Esophagus muscularis mucosa (tissue), 4 donors: ENCODE data around the gene PTPN6. TPM values are rescaled to one million over a fixed set of nuclear protein-coding genes. Genes with fewer than 3 reads are reported as not detected.

ENCODE experiments used
- DNase-seq: peaks from one replicate; pipeline ENCODE4 v3.0.0-alpha.2; 2017; ENCODE audit errors: extremely low spot score
- H3K27ac ChIP-seq, 4 donors: fragments of 200-600 bp; sonication (generic); replicated peaks in 1 of 4; 1 replicate in 3 of 4; 2 replicates in 1 of 4; pipeline ENCODE4 v1.5.1; 2016 to 2019; ENCODE audit warnings: mild to moderate bottlenecking in 1 of 4
- H3K27me3 ChIP-seq, 4 donors: fragments of 200-600 bp; sonication (generic); one replicate each; pipeline versions ENCODE4 v1.5.1 to v1.6.0; 2016 to 2019
- H3K36me3 ChIP-seq, 4 donors: fragments of 200-600 bp; sonication (generic); one replicate each; pipeline ENCODE4 v1.5.1; 2016 to 2019
- H3K4me1 ChIP-seq, 4 donors: fragments of 200-600 bp; sonication (generic); one replicate each; pipeline ENCODE4 v1.5.1; 2016 to 2019
- H3K4me3 ChIP-seq, 4 donors: fragments of 200-600 bp; sonication (generic); 1 replicate in 2 of 4; 2 replicates in 2 of 4; pipeline ENCODE4 v1.5.1; 2016 to 2019; ENCODE audit warnings: mild to moderate bottlenecking in 4 of 4, moderate library complexity in 1 of 4
- H3K9me3 ChIP-seq, 4 donors: fragments of 200-600 bp; sonication (generic); 1 replicate in 3 of 4; 2 replicates in 1 of 4; pipeline ENCODE4 v1.5.1; 2016 to 2019
- EP300 ChIP-seq: sonication (generic); formaldehyde crosslinking; IDR thresholded peaks from one replicate; pipeline ENCODE4 v1.6.1; 2017; ENCODE audit warnings: antibody characterized with exemption
- POLR2A ChIP-seq: fragments of 450-650 bp; IDR thresholded peaks from one replicate; pipeline ENCODE4 v1.6.1; 2017; ENCODE audit warnings: antibody characterized with exemption, moderate library complexity, mild to moderate bottlenecking, low read depth
- POLR2AphosphoS5 ChIP-seq, 2 donors: sonication (generic); formaldehyde crosslinking; IDR thresholded peaks; one replicate each; pipeline ENCODE4 v1.6.1; 2017; ENCODE audit warnings: antibody characterized with exemption in 2 of 2
- WGBS: methylation state at CpG from one replicate; pipeline ENCODE4 v1.1.5; 2018; 5-methylcytosine and 5-hydroxymethylcytosine counted together
- intact Hi-C: fragments of 100-400 bp; cut with DNase I; formaldehyde crosslinking; loops from one replicate; pipeline ENCODE4 v1.15.1; 2023
- total RNA-seq, 4 donors: library from RNA; depleted of rRNA; stranded (reverse); fragments of >200 nt; gene quantifications; one replicate each; pipeline versions ENCODE4 v1.1.0 to v1.2.1, GENCODE V29; 2016
- TF ChIP-seq, protein P1 (sequence below), 3 experiments: fragments of 200-600 bp in 2 of 3; fragments of 450-650 bp in 1 of 3; sonication (generic) in 2 of 3; IDR thresholded peaks; one replicate each; pipeline ENCODE4 v1.5.1; 2017 to 2019; ENCODE audit warnings: antibody characterized with exemption in 3 of 3, mild to moderate bottlenecking in 2 of 3, moderate library complexity in 1 of 3

The PTPN6 gene
- total RNA-seq, 4 donors from 2014 or later = 9.1 to 16.9 (median 13.3) TPM

DNA sequence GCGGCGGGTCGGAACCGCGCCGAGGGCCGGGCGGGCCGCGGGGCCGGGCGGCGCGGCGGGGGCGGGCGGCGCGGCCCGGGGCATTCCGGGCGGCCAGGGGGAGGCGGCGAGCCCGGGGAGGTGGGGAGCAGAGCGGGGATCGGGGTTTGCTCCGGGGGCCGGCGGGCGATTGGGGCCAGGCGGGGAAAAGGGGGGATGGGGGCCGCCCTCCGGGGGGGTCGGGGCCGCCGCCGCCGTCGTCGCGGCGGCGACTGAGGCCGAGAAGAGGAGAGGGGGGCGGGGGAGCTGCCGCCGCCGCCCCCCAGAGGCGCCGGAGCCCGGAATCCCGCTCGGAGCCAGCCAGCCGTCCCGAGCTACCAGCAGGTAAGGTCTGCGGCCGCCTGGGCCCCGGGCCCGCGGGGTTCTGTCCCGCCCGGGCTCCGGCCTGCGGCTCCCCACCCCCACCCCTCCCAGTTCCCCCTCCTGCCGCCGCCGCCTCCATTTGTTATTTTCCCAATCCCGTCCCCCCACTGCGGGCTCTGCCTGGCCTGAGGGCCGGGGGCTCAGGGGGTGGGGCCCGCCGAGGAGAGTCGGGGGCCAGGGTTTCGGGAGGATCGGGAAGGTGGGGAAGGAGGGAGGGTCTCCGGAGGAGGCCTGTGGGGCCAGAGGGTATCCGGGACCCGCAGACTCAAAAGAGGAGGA lies 23.0 kb upstream of the PTPN6 start:
- Histone ChIP-seq H3K4me1 (peaks cover 72 to 83% (median 82%) of the 10 kb centered on the region in 4 donors), H3K36me3 (peaks cover 0 to 3% (median under 1%) of the 10 kb centered on the region in 4 donors), H3K9me3 (no peaks in the 10 kb centered on the region), H3K4me3 (peak overlapping the region; percentile 85 to 99 (median 92)), H3K27me3 (no peaks in the 10 kb centered on the region), H3K27ac (peak overlapping the region; percentile 95 to 99 (median 98))
- no peak for DNase-seq
- intact Hi-C loops = no loop called here
- 2% methylated on average over 9 of the region's 79 CpGs for WGBS
- no peak for TF ChIP-seq POLR2AphosphoS5 (IDR thresholded peaks at IDR 0.05)
- TF ChIP-seq, protein P1, sequence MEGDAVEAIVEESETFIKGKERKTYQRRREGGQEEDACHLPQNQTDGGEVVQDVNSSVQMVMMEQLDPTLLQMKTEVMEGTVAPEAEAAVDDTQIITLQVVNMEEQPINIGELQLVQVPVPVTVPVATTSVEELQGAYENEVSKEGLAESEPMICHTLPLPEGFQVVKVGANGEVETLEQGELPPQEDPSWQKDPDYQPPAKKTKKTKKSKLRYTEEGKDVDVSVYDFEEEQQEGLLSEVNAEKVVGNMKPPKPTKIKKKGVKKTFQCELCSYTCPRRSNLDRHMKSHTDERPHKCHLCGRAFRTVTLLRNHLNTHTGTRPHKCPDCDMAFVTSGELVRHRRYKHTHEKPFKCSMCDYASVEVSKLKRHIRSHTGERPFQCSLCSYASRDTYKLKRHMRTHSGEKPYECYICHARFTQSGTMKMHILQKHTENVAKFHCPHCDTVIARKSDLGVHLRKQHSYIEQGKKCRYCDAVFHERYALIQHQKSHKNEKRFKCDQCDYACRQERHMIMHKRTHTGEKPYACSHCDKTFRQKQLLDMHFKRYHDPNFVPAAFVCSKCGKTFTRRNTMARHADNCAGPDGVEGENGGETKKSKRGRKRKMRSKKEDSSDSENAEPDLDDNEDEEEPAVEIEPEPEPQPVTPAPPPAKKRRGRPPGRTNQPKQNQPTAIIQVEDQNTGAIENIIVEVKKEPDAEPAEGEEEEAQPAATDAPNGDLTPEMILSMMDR (IDR thresholded peaks at IDR 0.05) = no peak
- TF ChIP-seq POLR2A = no peak

DNA sequence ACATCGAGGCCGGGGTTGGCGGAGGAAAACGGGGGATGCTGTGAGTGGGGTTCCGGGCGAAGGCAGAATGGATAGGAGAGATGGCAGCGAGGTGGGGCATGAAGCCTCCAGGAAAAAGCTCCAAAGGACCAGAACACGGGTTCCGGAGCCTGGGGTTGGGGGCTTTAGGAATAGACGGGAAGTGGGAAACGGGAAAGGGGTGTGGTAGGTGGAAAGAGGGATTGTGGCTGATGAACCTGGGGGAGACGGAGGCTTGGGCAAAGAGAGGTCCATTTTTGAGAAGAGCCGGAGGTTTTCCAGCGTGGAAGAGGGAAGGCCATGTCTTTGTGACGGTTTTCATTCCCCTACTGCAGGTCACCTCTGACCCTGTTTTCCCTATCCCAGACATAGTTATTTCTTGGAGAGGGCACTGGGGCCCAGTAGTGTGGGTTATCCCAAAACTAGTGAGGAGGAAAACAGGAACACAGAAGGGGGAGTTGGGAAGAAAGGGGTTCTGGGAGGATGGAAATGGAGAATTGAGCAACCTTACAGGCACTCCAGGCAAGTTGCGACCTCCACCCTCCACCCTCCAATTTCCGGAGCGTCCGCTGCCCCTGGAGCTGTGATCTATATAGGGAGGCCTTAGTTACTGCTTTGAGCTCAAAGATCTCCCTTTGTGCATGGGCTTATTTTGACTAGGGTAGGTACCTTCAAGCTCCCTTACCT lies 22.3 kb upstream of the PTPN6 start:
- intact Hi-C loops = no loop called here

DNA sequence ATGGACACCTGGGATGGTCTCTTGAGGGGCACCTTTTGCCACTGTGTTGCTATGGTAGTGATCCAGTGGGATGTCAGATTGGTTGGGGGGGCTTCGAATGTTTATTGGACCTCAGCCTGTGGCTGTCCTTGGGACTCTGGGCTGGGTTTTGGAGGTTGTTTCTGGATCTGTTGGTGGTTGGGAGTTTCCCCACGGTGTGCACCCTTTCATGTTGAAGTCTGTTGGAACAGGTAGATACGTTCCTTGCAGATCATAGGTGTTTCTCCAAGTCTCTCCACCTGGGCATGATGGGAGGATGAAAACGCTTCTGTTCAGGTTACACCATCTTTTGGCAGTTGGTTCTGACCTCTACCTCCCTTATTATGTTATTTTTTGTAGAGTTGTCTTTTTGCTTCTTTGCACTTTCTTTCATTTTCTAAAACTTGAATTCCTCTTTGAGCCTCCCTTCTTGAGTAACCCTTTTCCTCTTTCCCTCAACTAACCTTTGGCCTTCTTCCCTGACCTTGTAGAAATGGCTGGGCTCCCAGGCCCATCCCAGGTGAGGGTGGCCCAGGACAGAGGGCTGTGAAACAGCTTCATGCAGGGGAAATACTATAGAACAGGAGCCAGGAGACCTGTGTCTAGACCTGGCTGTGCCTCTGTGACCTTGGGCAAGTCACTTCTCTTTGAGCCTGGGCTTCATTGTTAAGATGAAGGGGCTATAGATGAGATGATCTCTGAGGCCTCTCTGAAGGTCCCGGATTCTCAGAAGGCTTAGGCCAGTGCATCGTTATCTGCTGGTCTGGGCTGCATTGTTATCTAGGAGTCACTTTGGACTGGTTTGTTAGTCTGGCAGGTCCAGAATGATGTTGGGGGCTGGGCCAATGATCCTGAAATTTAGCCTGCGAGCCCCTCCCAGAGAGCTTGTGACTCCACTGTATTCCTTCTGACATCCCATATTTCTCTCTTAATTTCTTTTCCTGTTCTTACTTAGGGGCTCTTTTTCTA lies 21.4 kb upstream of the PTPN6 start:
- WGBS = 34% methylated on average over 6 of the region's 7 CpGs
- intact Hi-C loops = no loop called here
- DNase-seq = no peak
- Histone ChIP-seq H3K4me3 (peak overlapping the region; percentile 85 to 99 (median 92)), H3K36me3 (peaks cover 0 to 19% (median 15%) of the 10 kb centered on the region in 4 donors), H3K27me3 (no peaks in the 10 kb centered on the region), H3K4me1 (peaks cover 77 to 86% (median 86%) of the 10 kb centered on the region in 4 donors), H3K27ac (peak overlapping the region; percentile 95 to 99 (median 98)), H3K9me3 (no peaks in the 10 kb centered on the region)
- TF ChIP-seq POLR2A (no peak), POLR2AphosphoS5 (IDR thresholded peaks at IDR 0.05) (no peak), EP300 (no peak)
- TF ChIP-seq, protein P1 (IDR thresholded peaks at IDR 0.05) = no peak

More for the DNA sequence above, 22.3 kb upstream of the PTPN6 start:
- TF ChIP-seq, protein P1 (IDR thresholded peaks at IDR 0.05) = no peak
- TF ChIP-seq POLR2A = no peak
- no peak for TF ChIP-seq EP300
- TF ChIP-seq POLR2AphosphoS5 (IDR thresholded peaks at IDR 0.05) = no peak
- no peak for DNase-seq
- Histone ChIP-seq H3K36me3 (peaks cover 0 to 10% (median 6%) of the 10 kb centered on the region in 4 donors), H3K4me3 (peak overlapping the region; percentile 85 to 99 (median 92)), H3K4me1 (peaks cover 77 to 86% (median 86%) of the 10 kb centered on the region in 4 donors), H3K27ac (peak overlapping the region; percentile 95 to 99 (median 98)), H3K27me3 (no peaks in the 10 kb centered on the region), H3K9me3 (no peaks in the 10 kb centered on the region)
- WGBS = 10% methylated on average over 19 of the region's 19 CpGs

DNA sequence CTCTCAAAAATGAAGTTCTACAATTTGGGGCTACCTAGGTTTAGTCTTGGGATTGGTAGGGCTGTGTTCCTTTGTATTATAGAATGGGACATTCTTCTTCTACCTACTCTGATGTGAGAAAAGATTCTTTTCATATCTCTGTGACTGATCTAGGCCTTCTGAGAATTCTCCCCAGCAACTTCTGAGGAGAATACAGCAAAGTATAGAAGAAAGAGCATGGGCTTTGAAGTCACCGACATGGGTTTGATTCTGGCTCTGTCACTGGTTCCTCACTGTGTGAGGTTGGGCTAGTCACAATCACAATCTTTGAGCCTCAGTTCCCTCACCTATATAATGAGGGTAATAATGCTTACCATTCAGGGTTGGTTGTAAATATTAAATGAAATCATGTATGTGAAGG lies 18.4 kb upstream of the PTPN6 start:
- peak overlapping the region; percentile 48 to 95 (median 92) for H3K27ac ChIP-seq
- H3K4me1 ChIP-seq = peaks cover 76 to 89% (median 87%) of the 10 kb centered on the region in 4 donors
- H3K36me3 ChIP-seq = peaks cover 6 to 40% (median 36%) of the 10 kb centered on the region in 4 donors
- no peak overlapping the region for H3K4me3 ChIP-seq
- intact Hi-C loops = no loop called here
- TF ChIP-seq POLR2A = no peak
- DNase-seq = no peak
- no peaks in the 10 kb centered on the region for H3K27me3 ChIP-seq
- no peaks in the 10 kb centered on the region for H3K9me3 ChIP-seq
- 60% methylated on average over 1 of the region's 1 CpG for WGBS
